GM18861 (cell line): Measurements from ENCODE around the gene PRUNE2.
"Not testable (repeated sequence)": the region's sequence is repeated elsewhere in the genome, so short reads cannot be mapped to it uniquely, and the experiment has no call there.

Source experiments
- ATAC-seq: cut with Tn5 transposase; IDR thresholded peaks from one replicate; pipeline ENCODE4 v1.9.1; 2021; ENCODE audit not compliant: unreplicated experiment

Gene PRUNE2

DNA sequence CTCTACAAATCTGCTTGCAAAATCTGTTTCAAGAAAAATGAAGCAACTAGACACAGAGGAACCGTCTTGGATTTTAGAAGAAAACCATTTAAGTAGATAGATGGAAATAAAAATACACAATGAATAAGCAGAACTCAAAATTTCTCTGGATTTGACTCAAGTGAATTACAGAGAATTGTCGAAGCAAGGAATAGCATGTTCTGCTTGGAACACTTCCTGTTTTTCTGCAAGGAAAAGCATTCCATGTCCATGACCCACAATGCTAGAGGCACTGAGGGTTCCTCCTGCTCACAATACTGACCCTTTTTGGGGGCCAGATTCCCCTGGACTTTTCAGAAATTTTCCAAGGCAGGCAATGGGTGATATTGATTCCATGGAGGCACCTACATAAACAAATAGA lies 29.8 kb downstream of the PRUNE2 start:
- ATAC-seq = no peak

DNA sequence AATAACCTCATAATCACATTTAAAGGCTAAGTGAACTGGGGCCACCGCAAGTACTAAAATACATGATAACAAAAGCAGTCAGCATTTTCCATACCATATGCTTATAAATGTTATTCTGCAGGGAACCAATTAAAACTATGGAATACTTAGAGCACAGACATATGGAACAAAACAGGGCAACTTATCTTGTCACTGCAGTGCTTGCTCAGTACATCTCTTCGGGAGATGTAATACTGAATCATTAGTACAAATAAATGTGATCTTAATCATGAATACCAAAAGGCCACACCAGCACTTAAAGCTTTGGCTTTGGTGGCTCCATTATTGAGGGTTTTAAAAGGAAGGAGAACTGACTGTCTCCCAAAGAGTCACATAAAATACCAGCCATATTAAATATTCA lies 32.1 kb downstream of the PRUNE2 start:
- ATAC-seq = no peak

- ATAC-seq = no peak
Measured at GRCh38 chr9:76873056-76873792, 32.7 kb downstream of the PRUNE2 start.

GRCh38 chr9:76868897-76869296 lies 37.0 kb downstream of the PRUNE2 start:
- ATAC-seq = no peak

- no peak for ATAC-seq
Measured at GRCh38 chr9:76866689-76867088, 39.2 kb downstream of the PRUNE2 start.

- ATAC-seq = no peak
Measured at GRCh38 chr9:76863832-76864231, 42.1 kb downstream of the PRUNE2 start.

GRCh38 chr9:76859860-76860259 lies 46.1 kb downstream of the PRUNE2 start:
- ATAC-seq = no peak

GRCh38 chr9:76858248-76858647 lies 47.7 kb downstream of the PRUNE2 start:
- ATAC-seq = not testable (repeated sequence)

- ATAC-seq = no peak
Measured at GRCh38 chr9:76856016-76856415, 49.9 kb downstream of the PRUNE2 start.

GRCh38 chr9:76855015-76855414 lies 50.9 kb downstream of the PRUNE2 start:
- ATAC-seq = no peak

GRCh38 chr9:76852026-76852425 lies 53.9 kb downstream of the PRUNE2 start:
- no peak for ATAC-seq

DNA sequence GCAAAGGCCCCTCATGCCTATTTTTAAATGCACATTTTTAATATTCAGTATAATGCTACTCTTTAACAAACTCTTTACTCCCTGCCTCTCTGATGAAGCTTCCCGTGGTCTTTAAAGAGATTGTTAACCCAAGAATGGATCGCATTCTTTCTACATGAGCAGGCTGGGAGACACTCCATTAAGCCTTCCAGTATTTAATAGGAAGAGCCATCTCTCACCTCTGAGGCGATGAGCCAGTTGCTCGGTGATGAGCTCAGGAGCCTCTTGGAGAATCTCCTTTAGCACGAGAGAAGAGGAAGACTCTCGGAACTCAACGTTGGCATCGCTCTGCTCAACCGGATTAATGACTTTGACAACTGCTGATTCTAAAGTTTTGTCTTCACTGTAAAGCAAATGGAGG lies 59.6 kb downstream of the PRUNE2 start:
- ATAC-seq = no peak

DNA sequence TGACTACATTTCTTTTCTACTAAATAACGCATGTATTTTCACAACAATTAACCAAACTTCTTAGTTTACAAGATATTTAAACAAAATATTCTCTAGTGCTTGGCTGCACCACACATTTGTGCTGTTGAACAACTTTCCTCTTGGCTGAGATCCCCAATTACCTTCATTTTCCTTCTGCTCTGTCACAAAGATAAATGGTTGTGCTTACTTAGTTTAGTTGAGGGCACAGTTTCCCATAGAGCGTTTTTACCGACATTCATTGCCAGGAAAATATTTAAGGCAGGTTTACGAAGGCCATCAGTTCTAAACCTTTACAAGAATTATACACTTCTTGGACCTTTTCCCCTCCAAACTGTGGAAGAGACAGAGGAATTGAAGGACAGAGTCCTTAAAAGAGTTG lies 60.7 kb downstream of the PRUNE2 start:
- no peak for ATAC-seq

DNA sequence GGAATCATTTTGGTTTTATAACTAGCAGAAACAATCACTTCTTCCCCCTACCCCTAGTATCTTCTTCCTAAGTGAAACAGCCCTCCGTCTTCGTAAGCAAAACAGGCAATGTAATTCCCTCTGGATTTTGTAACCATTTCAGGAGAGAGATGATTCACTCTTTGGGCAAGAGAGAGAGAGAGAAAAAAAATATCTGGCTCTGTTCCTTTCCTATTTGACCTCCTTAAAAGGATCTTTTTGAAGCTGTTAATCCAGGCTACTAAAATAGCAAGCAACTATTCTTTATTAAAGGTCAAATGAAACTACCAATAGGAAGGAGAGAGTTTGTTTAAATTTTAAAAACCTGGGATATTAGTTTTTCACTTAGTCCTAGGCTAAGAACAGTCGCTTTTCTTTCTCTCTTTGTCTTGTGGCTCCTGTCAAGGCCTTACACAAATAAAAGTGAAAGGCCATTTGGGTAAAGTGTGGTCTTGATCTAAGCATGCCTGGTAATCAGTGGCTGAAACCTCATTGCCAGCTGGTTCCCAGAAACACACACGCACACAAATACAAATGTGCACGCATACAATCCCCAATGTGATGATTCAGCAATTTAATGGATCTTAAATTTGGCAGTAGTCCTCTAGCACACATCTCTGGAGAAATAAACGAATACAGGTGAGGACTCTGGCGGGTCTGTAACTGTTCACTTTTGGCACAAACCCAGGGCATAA lies 70.2 kb downstream of the PRUNE2 start:
- no peak for ATAC-seq

DNA sequence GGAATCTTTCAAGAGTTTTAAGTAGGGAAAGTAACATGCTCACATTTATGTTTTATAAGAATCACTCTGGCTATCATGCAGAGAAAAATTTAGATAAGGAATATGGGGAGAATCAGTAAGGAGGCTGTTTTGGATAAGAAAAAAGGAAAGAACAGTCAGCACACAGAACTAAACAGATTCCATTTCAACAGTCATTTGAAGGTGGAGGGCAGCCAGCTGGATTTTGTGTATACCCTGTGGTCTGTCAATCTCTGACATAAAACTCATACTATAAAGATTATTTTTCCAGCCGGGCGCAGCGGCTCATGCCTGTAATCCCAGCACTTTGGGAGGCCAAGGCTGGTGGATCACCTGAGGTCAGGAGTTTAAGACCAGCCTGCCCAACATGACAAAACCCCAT lies 77.5 kb downstream of the PRUNE2 start:
- ATAC-seq = no peak

DNA sequence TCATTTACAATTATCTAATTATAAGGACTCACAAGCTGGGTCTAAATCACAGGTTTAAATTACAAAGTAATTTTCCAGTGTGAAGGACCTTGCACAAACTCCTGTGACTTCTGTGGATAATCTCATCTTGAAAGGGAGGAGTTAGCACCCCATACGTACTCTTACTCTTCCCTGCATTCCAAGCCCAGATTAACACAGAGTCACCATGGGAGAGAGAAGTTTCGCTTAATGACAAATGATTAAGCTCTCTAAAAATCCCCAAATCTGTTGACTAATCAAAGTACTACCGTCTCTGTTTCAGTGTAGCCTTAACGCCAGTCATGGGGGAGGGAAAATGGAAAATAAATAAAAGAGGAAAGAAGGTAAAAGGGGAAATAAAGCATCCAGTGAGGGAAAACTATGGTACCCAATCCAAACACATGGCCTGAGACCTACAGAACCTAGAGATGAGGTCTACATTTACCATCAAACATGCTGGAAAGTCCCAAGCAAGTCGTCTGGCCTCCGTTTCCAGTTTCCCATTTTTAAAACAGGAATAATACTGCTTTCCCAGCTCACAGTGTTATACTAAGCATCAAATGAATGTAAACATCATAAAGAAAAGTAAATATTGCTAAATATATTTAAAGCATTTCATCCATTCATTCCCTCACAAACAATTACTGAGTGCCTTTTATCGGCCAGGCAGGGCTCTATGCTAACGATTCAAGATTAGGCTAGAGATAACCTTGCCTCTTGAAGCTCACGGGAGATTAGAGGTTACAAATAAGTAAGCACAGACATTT lies 78.4 kb downstream of the PRUNE2 start:
- no peak for ATAC-seq

DNA sequence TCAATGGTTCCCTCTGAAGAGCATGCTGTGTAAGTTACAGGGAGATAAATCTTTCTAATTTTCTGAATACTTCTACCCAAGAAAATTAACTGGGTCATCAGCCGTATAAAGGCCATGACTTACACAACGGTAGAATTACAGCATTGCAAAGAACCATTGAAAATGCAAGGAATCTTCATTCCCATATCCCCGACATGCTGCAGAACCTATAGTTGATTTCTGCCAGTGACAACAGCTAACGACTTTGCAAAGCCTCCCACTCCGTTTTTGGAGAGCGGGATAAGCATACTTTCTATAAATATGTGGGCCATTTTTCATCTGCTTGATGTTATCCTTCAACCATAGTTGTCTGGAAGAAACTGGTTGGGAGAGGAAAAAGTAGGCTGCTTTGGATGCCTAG lies 85.5 kb downstream of the PRUNE2 start:
- ATAC-seq = no peak

- no peak for ATAC-seq
Measured at GRCh38 chr9:76818271-76818670, 87.6 kb downstream of the PRUNE2 start.

DNA sequence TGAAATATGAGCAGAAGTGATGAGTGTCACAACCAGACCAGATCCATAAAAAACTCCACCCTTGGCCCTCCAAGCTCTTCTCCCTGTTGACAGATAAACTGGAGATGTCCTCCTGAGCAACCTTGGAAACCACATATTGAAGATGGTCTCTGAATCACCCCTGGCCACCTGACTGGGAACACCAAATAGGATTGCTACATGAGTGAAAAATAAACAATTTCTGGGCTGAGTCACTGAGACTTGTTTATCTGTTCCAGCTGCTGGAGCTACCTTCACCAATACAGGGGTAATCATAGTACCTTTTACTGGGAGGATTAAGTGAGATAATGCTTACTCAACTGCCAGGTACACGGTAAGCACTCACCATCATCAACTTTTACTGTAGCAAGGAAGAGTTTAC lies 88.4 kb downstream of the PRUNE2 start:
- no peak for ATAC-seq

DNA sequence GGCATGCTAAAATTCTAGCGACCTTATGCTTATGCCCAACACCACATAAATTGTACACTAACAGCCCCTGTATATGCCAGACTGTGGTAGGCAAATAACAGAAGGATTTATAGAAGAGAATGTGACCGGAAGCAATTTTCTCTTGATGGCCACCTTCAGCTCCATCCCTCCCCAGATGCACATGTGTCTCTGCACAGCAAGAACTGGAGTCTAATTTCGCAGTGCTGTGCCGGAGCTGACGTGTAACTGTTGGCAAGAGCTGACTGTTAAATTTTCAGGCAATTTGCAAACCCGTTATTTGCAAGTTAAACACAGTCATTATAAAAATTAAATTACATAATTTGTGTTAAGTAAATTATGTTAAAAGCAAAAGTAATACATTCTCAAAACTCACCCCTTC lies 93.3 kb downstream of the PRUNE2 start:
- no peak for ATAC-seq

- peak; percentile 67 for ATAC-seq
Measured at GRCh38 chr9:76810377-76810957, 95.4 kb downstream of the PRUNE2 start.

DNA sequence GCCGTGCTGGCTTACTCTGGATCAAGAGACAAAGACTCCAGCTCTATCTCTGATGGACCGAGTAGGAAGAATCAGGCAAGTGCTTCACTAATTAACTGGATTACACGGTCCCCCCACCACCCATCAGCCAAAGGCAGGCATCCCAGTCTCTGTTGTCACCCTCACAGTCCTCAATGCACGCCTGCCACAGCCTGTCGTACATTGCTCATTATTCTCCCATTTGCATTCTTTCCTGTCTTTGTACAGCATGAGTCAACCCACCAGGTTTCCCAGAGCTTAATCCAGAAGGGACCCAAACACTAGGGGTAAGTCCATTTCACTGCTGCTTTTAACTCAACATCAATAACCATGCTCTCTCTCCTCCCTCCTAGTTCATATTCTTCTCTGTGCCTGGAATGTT lies 97.3 kb downstream of the PRUNE2 start:
- ATAC-seq = no peak
